Lung microvascular endothelial cell (primary cell): Measurements from ENCODE around the gene RGS6. TPM values are rescaled to one million over a fixed set of nuclear protein-coding genes. Genes with fewer than 3 reads are reported as not detected.

Experiments used
- DNase-seq, 2 donors: peaks; one replicate each; pipeline versions ENCODE4 v3.0.0 to v3.0.0-alpha.2; 2010; ENCODE audit warnings: low read depth in 2 of 2
- total RNA-seq: library from RNA; depleted of rRNA; stranded (reverse); fragments of >200 nt; gene quantifications from 2 replicates; pipeline ENCODE4 v1.2.1, GENCODE V29; 2014

RGS6 gene
- total RNA-seq, 1 donor from 2014 or later, result not detected

GRCh38 chr14:72495668-72496067 is 563.4 kb downstream of the RGS6 start:
- no peak for DNase-seq

GRCh38 chr14:72498646-72499045 is 566.4 kb downstream of the RGS6 start:
- DNase-seq, result no peak

GRCh38 chr14:72499746-72500145 is 567.5 kb downstream of the RGS6 start:
- DNase-seq, result no peak

GRCh38 chr14:72500234-72500838 is 568.1 kb downstream of the RGS6 start:
- DNase-seq, result no peak

- no peak for DNase-seq
Observed at GRCh38 chr14:72501439-72501838, 569.2 kb downstream of the RGS6 start.

- DNase-seq, result no peak
Observed at GRCh38 chr14:72503271-72503670, 571.0 kb downstream of the RGS6 start.

GRCh38 chr14:72503696-72504368 is 571.6 kb downstream of the RGS6 start:
- DNase-seq, result peak in 1 of 2 donors; percentile 46

- DNase-seq, result no peak
Observed at GRCh38 chr14:72510566-72510965, 578.3 kb downstream of the RGS6 start.

- DNase-seq, result no peak
Observed at GRCh38 chr14:72512281-72512680, 580.1 kb downstream of the RGS6 start.

GRCh38 chr14:72512925-72513324 is 580.7 kb downstream of the RGS6 start:
- DNase-seq, result no peak

GRCh38 chr14:72513346-72513745 is 581.1 kb downstream of the RGS6 start:
- no peak for DNase-seq

GRCh38 chr14:72513965-72514659 is 581.9 kb downstream of the RGS6 start:
- DNase-seq, result peak; percentile 56 to 60

- DNase-seq, result no peak
Observed at GRCh38 chr14:72514660-72515025, 582.4 kb downstream of the RGS6 start.

GRCh38 chr14:72515779-72516770 is 583.8 kb downstream of the RGS6 start:
- DNase-seq, result peak; percentile 70 to 75

- DNase-seq, result peak; percentile 86
Observed at GRCh38 chr14:72516936-72517700, 584.9 kb downstream of the RGS6 start.

GRCh38 chr14:72517736-72518135 is 585.5 kb downstream of the RGS6 start:
- DNase-seq, result no peak

GRCh38 chr14:72518809-72519377 is 586.7 kb downstream of the RGS6 start:
- DNase-seq, result no peak

- DNase-seq, result no peak
Observed at GRCh38 chr14:72519543-72519942, 587.3 kb downstream of the RGS6 start.

GRCh38 chr14:72521045-72521444 is 588.8 kb downstream of the RGS6 start:
- DNase-seq, result no peak

- no peak for DNase-seq
Observed at GRCh38 chr14:72521968-72522741, 589.9 kb downstream of the RGS6 start.
